GM12878 (cell line): ENCODE results near the gene TRIM60. TPM values are rescaled to one million over a fixed set of nuclear protein-coding genes. Genes with fewer than 3 reads are reported as not detected.

Experiments used
- ATAC-seq: fragments of 200-7000 bp; cut with Tn5 transposase; 3 replicates; pipeline ENCODE4 v1.9.1; 2020; ENCODE audit warnings: mild to moderate bottlenecking, moderate library complexity
- BruUV-seq: library from RNA; stranded (reverse); fragments of 400-500 nt; replicated peaks from 2 replicates; lab custom pipeline; 2021; lab: Mats Ljungman, UMichigan
- CTCF ChIA-PET: fragments of 300-600 bp; sonication (Branson Sonifier 250); formaldehyde crosslinking; extraction: SDS; loops from one replicate; lab custom pipeline; 2021; ENCODE audit warnings: inconsistent platforms; lab: Yijun Ruan, JAX
- POLR2A ChIA-PET: fragments of 350-600 bp; formaldehyde crosslinking; extraction: SDS; loops from one replicate; lab custom pipeline; 2021; ENCODE audit warnings: inconsistent platforms; lab: Charles Lee
- RAD21 ChIA-PET: fragments of 300-600 bp; sonication (Branson Sonifier 250); formaldehyde crosslinking; loops from one replicate; lab custom pipeline; 2023; ENCODE audit warnings: antibody characterized with exemption; ENCODE audit not compliant: unreplicated experiment; lab: Charles Lee
- SMC1A ChIA-PET: fragments of 300-600 bp; sonication (Branson Sonifier 250); formaldehyde crosslinking; loops from one replicate; lab custom pipeline; 2023; ENCODE audit not compliant: unreplicated experiment, uncharacterized antibody; lab: Charles Lee
- DNase-seq: peaks from one replicate; pipeline ENCODE4 v3.0.0-alpha.2; 2011; ENCODE audit warnings: low read depth, low spot score
- FAIRE-seq: peaks from 3 replicates; lab custom pipeline; 2011; peaks lifted over from hg19 to GRCh38; lab: Jason Lieb, UNC
- H2AFZ ChIP-seq: 2 replicates; pipeline ENCODE4 v1.6.0; 2011; ENCODE audit warnings: low read depth, low read length, control low read depth; ENCODE audit not compliant: control insufficient read depth
- H3K27ac ChIP-seq: 2 replicates; pipeline ENCODE4 v1.5.1; 2011; ENCODE audit warnings: control low read depth; ENCODE audit not compliant: control insufficient read depth, insufficient read depth
- H3K27me3 ChIP-seq, 2 experiments: replicated peaks in 1 of 2; 2 replicates each; pipeline versions ENCODE4 v1.6.0 to v1.6.1; 2011; ENCODE audit warnings: low read length in 1 of 2; ENCODE audit not compliant: control insufficient read depth in 2 of 2, insufficient read depth in 2 of 2
- H3K36me3 ChIP-seq, 2 experiments: 2 replicates each; pipeline ENCODE4 v1.5.1; 2011; ENCODE audit warnings: low read length in 1 of 2; ENCODE audit not compliant: control insufficient read depth in 2 of 2, insufficient read depth in 2 of 2
- H3K4me1 ChIP-seq: 2 replicates; pipeline ENCODE4 v1.6.1; 2011; ENCODE audit warnings: mild to moderate bottlenecking, low read length, moderate library complexity, mixed read lengths; ENCODE audit not compliant: control insufficient read depth, insufficient read depth
- H3K4me2 ChIP-seq: 2 replicates; pipeline ENCODE4 v1.6.0; 2011; ENCODE audit warnings: control low read depth; ENCODE audit not compliant: control insufficient read depth, insufficient read depth
- H3K4me3 ChIP-seq: fragments of 200-600 bp; sonication (generic); 2 replicates; pipeline ENCODE4 v1.5.1; 2016
- H3K79me2 ChIP-seq: 2 replicates; pipeline ENCODE4 v1.6.0; 2011; ENCODE audit warnings: low read length; ENCODE audit not compliant: control insufficient read depth, insufficient read depth
- H3K9ac ChIP-seq: 2 replicates; pipeline ENCODE4 v1.8.0; 2011; ENCODE audit warnings: low read length, control low read depth, mixed read lengths; ENCODE audit not compliant: control insufficient read depth, insufficient read depth
- H3K9me3 ChIP-seq: replicated peaks from 3 replicates; pipeline ENCODE4 v1.5.1; 2011; ENCODE audit warnings: mild to moderate bottlenecking, low read length; ENCODE audit not compliant: control insufficient read depth, insufficient read depth
- H4K20me1 ChIP-seq: 2 replicates; pipeline ENCODE4 v1.6.0; 2011; ENCODE audit not compliant: control insufficient read depth, insufficient read depth
- CEBPB ChIP-seq, 2 experiments: fragments of 150-350 bp in 1 of 2; IDR thresholded peaks; 2 replicates each; pipeline ENCODE4 v1.6.1; 2012 to 2014; ENCODE audit warnings: low read depth in 2 of 2, low read length in 2 of 2, borderline replicate concordance in 1 of 2, inconsistent platforms in 1 of 2
- E2F4 ChIP-seq: IDR thresholded peaks from 2 replicates; pipeline ENCODE4 v1.6.1; 2012; ENCODE audit warnings: low read depth, low read length, improper control_type of control experiment
- EZH2 ChIP-seq: IDR thresholded peaks from 2 replicates; pipeline ENCODE4 v1.6.1; 2012; ENCODE audit warnings: low read depth, mild to moderate bottlenecking, control low read depth, inconsistent platforms, low read length, borderline replicate concordance; ENCODE audit not compliant: control insufficient read depth
- LARP7 ChIP-seq: fragments of 450-650 bp; IDR thresholded peaks from 2 replicates; pipeline ENCODE4 v1.6.1; 2017; ENCODE audit warnings: mild to moderate bottlenecking
- MEF2B ChIP-seq: fragments of 450-650 bp; IDR thresholded peaks from 2 replicates; pipeline ENCODE4 v1.6.1; 2018; ENCODE audit warnings: mild to moderate bottlenecking, moderate library complexity; ENCODE audit not compliant: partially characterized antibody, poor library complexity, severe bottlenecking
- PKNOX1 ChIP-seq: fragments of 450-650 bp; IDR thresholded peaks from 2 replicates; pipeline ENCODE4 v1.6.1; 2016; ENCODE audit warnings: mild to moderate bottlenecking
- STAT1 ChIP-seq: fragments of 450-650 bp; conservative IDR thresholded peaks from 2 replicates; pipeline ENCODE4 v1.6.1; 2014; ENCODE audit warnings: antibody characterized with exemption, mild to moderate bottlenecking
- WGBS: methylation state at CpG from one replicate; pipeline ENCODE4 v1.1.6; 2016; ENCODE audit warnings: low lambda C conversion rate; ENCODE audit not compliant: insufficient replicate concordance, insufficient coverage; ENCODE audit errors: missing lambda C conversion rate; 5-methylcytosine and 5-hydroxymethylcytosine counted together
- in situ Hi-C: fragments of 300-500 bp; cut with MboI; formaldehyde crosslinking; loops from 9 replicates; pipeline ENCODE4 v1.14.3; 2018; ENCODE audit warnings: mixed read lengths
- intact Hi-C: fragments of 100-400 bp; cut with micrococcal nuclease; formaldehyde crosslinking; loops from one replicate; pipeline ENCODE4 v1.14.2; 2022; ENCODE audit not compliant: unreplicated experiment
- polyA plus RNA-seq, 11 experiments: library from polyadenylated mRNA; depleted of rRNA in 4 of 11; unstranded in 6 of 11; stranded (reverse) in 5 of 11; fragments of >200 nt; fragmentation: Nextera tagmentation in 4 of 11; fragmentation: Illumina TruSeq in 1 of 11; extraction: Ambion mirVana in 4 of 11; extraction: Trizol in 1 of 11; gene quantifications; 1 replicate in 1 of 11; 2 replicates in 10 of 11; pipeline versions ENCODE4 v1.2.1 to v1.2.3, GENCODE V29; 2011 to 2016; ENCODE audit warnings: inconsistent platforms in 2 of 11, missing spikeins in 2 of 11, low read depth in 1 of 11
- total RNA-seq, 4 experiments: library from RNA; depleted of rRNA in 3 of 4; stranded (reverse); fragments of >200 nt in 3 of 4; fragmentation: Illumina TruSeq in 1 of 4; extraction: Trizol in 1 of 4; gene quantifications; 2 replicates each; pipeline versions ENCODE4 v1.2.1 to v1.2.3, GENCODE V29; 2013 to 2021
- TF ChIP-seq, protein P1 (sequence below): IDR thresholded peaks from 2 replicates; pipeline ENCODE4 v1.6.1; 2011; ENCODE audit warnings: mild to moderate bottlenecking, low read depth, low read length, moderate library complexity; ENCODE audit not compliant: insufficient replicate concordance
- TF ChIP-seq, protein P2 (sequence below): fragments of 450-650 bp; conservative IDR thresholded peaks from 2 replicates; pipeline ENCODE4 v1.6.1; 2017; ENCODE audit warnings: mild to moderate bottlenecking, moderate library complexity

The TRIM60 gene
- total and polyA plus RNA-seq, 10 of the 15 experiments (the other 5 are each of a cell fraction or from before 2014, with no cell fraction given), result not detected

GRCh38 chr4:165058666-165059065 lies 26.9 kb downstream of the TRIM60 start (continued):
- TF ChIP-seq, protein P1, sequence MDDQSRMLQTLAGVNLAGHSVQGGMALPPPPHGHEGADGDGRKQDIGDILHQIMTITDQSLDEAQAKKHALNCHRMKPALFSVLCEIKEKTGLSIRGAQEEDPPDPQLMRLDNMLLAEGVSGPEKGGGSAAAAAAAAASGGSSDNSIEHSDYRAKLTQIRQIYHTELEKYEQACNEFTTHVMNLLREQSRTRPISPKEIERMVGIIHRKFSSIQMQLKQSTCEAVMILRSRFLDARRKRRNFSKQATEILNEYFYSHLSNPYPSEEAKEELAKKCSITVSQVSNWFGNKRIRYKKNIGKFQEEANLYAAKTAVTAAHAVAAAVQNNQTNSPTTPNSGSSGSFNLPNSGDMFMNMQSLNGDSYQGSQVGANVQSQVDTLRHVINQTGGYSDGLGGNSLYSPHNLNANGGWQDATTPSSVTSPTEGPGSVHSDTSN, result no peak
- TF ChIP-seq E2F4 (no peak), STAT1 (no peak), EZH2 (no peak), CEBPB (IDR thresholded peaks at IDR 0.05; ENCODE audit: borderline replicate concordance in 1 of 2, low read depth in 2 of 2, low read length in 2 of 2) (no peak), MEF2B (no peak), LARP7 (no peak)
- TF ChIP-seq, protein P2, sequence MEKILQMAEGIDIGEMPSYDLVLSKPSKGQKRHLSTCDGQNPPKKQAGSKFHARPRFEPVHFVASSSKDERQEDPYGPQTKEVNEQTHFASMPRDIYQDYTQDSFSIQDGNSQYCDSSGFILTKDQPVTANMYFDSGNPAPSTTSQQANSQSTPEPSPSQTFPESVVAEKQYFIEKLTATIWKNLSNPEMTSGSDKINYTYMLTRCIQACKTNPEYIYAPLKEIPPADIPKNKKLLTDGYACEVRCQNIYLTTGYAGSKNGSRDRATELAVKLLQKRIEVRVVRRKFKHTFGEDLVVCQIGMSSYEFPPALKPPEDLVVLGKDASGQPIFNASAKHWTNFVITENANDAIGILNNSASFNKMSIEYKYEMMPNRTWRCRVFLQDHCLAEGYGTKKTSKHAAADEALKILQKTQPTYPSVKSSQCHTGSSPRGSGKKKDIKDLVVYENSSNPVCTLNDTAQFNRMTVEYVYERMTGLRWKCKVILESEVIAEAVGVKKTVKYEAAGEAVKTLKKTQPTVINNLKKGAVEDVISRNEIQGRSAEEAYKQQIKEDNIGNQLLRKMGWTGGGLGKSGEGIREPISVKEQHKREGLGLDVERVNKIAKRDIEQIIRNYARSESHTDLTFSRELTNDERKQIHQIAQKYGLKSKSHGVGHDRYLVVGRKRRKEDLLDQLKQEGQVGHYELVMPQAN, result no peak

GRCh38 chr4:165059386-165059785 lies 27.6 kb downstream of the TRIM60 start:
- no peak for FAIRE-seq

More at GRCh38 chr4:165059386-165059785, 27.6 kb downstream of the TRIM60 start:
- Histone ChIP-seq H3K4me2 (no peak overlapping the region), H3K9me3 (no peaks in the 10 kb centered on the region), H3K27me3 (no peaks in the 10 kb centered on the region; a peak in 1 of 4 replicates), H3K4me1 (no peaks in the 10 kb centered on the region), H3K9ac (no peak overlapping the region), H2AFZ (no peak overlapping the region), H3K4me3 (no peak overlapping the region), H3K36me3 (no peaks in the 10 kb centered on the region), H4K20me1 (no peaks in the 10 kb centered on the region), H3K27ac (no peak overlapping the region), H3K79me2 (no peaks in the 10 kb centered on the region)
- BruUV-seq, result no TSS peak
- ChIA-PET POLR2A (no interaction called here), SMC1A (no interaction called here), CTCF (no interaction called here), RAD21 (no interaction called here)
- DNase-seq (no peak), ATAC-seq (no peak)
- in situ Hi-C loops (no loop called here), intact Hi-C loops (no loop called here)
- no peak for TF ChIP-seq PKNOX1
- 38% methylated on average over 4 of the region's 4 CpGs for WGBS
